Central memory CD4-positive, alpha-beta T cell (primary cell): ENCODE results near the gene CCSAP.

Source experiments
- DNase-seq: peaks from one replicate; pipeline ENCODE4 v3.0.0; 2022

Gene CCSAP

GRCh38 chr1:229364207-229365065, 21.6 kb upstream of the CCSAP start:
- no peak for DNase-seq

DNA sequence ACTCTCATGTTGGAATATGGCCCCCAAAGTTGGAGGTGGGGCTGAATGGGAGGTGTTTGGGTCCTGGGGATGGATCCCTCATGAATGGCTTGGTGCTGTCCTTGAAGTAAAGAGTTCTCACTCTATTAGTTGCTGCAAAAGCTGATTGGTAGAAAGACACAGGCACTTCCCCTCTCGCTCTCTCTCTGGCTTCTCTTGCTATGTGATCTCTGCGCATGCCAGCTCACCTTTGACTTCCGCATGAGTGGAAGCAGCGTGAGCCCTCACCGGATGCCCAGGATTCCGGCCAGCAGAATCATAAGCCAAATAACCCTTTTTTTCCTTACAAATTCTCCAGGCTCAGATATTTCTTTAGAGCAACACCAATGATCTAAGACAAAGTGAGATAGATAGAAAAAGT, 20.9 kb upstream of the CCSAP start:
- DNase-seq, result no peak

GRCh38 chr1:229360420-229360819, 17.6 kb upstream of the CCSAP start:
- no peak for DNase-seq

GRCh38 chr1:229355661-229356060, 12.8 kb upstream of the CCSAP start:
- no peak for DNase-seq

DNA sequence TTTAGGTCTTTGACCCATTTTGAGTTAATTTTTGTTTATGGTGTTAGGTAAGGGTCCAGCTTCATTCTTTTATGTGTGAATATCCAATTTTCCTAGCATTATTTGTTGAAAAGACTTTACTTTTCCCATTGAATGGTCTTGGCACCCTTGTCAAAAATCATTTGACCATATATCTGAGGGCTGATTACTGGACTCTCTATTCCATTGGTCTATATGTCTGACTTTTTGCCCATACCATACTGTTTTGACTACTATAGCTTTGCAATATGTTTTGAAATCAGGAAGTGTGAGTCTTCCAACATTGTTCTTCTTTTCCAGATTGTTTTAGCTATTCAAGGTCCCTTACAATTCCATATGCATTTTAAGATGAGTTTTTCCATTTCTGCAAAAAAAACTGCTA, 11.4 kb upstream of the CCSAP start:
- no peak for DNase-seq

DNA sequence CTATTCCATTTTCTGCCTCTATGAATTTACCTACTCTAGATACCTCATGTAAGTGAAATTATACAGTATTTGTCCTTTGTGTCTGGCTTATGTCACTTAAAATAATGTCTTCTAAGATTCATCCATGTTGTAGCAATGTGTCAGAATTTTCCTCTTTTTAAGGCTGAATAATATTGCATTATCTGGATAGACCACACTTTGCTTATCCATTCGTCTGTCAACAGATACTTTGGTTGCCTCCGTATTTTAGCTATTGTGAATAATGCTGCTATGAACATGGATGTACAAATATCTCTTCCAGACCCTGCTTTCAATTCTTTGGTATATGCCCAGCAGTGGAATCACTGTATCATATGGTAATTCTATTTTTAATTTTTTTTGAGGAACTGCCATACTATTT, 10.1 kb upstream of the CCSAP start:
- DNase-seq, result no peak

- no peak for DNase-seq
These were observed 6.9 kb upstream of the CCSAP start for GRCh38 chr1:229349463-229350385.

GRCh38 chr1:229347528-229347927, 4.7 kb upstream of the CCSAP start:
- DNase-seq, result no peak

- DNase-seq, result no peak
These were observed 2.3 kb upstream of the CCSAP start for GRCh38 chr1:229344937-229345684.

GRCh38 chr1:229344139-229344538, 1.3 kb upstream of the CCSAP start:
- DNase-seq, result no peak

DNA sequence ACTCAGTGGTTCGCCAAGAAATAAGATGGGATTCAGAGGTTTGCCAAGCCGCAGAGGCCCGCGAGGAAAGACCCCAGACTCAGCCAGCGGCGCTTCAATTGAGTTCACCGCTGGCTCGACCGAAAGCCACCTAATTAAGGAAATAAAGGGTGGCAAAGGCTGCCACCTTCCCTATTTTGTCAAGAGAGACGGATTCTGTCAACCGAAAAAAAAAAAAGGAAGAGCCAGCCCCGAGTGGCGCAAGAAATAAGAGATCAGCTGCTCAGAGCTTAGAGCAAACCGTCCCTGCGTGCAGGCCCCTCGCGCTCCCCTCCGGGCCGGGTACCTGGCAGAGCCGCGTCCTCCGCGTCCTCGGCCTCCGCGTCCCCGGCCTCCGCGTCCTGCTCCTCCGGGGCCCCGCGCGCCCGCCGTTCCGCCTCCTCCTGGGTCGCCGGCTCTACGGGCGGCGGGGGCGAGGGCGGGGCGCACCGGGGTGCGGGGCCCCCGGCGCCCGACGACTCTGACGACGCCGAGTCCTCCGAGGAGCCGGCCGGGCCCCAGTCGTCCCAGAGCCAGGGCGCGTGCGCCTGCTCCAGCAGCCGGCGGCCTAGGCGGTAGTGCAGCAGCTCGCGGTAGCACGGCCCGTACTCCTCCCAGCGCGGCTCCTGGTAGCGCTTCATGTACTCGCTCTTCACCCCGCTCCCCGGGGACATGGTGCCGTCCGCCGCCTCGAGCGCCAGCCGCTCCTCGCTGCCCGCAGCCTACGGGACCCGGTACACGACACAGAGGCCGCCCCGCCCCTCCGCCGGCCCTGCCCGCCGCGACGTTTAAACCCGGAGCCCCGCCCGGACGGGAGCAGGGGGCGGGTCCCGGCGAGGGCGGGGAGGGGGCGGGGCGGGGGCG, 832 bp downstream of the CCSAP start:
- DNase-seq, result peak; percentile 83

GRCh38 chr1:229340496-229340895, 2.4 kb downstream of the CCSAP start:
- DNase-seq, result no peak

GRCh38 chr1:229339520-229339919, 3.3 kb downstream of the CCSAP start:
- no peak for DNase-seq

DNA sequence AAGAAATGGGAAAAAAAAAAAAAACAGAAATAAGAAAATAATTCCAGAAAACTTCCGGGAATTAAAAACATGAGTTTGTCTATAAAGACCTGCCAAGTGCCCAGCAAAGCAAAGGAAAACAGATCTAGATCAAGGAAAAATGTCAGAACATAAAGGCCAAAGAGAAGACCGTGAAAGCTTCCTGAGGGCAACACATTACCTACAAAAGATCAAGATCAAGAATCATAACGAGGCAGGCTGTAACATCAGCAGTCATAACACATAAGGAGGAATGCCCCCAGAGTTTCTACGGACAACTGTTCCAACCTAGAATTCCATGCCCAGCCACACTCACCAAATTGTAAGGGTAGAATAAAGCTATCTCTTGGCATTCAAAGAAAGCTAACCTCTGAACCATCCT, 3.8 kb downstream of the CCSAP start:
- no peak for DNase-seq

DNA sequence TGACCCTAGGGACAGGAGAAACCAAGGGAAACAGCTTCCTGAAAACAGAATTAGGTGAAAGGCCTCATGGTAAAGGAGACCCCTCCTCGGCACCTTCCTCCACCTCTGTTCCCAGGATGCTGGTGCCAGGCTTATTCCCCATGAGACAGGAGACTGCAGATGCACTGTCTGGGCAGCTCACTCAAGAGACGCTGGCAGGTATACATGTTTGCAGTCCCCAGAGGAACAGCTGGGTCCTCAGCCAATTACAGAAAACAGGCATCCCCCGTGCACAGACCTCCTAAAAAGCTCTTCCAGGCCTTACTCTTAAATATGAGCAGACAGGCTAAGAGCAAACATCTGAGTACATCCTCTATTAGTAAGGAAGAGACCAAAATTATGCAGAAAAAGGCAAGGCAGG, 6.5 kb downstream of the CCSAP start:
- DNase-seq, result no peak

GRCh38 chr1:229334716-229335115, 8.1 kb downstream of the CCSAP start:
- DNase-seq, result no peak

DNA sequence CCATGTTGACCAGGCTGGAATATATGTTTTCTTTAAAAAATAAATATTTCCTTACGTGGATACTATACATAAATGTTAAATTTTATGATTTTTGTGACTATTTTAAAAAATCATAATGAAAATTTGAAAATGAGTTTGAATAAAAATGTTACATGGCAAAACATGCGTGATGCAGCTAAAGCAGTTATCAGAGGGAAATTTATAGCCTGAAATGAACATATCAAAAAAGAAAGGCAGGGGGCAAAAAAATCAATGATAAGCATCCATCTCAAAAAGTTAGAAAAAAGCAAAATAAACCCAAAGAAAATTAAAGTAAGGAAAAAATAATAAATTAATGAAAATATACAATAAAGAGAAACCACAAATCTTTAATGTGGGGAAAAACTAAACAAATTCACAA, 8.6 kb downstream of the CCSAP start:
- DNase-seq, result no peak

DNA sequence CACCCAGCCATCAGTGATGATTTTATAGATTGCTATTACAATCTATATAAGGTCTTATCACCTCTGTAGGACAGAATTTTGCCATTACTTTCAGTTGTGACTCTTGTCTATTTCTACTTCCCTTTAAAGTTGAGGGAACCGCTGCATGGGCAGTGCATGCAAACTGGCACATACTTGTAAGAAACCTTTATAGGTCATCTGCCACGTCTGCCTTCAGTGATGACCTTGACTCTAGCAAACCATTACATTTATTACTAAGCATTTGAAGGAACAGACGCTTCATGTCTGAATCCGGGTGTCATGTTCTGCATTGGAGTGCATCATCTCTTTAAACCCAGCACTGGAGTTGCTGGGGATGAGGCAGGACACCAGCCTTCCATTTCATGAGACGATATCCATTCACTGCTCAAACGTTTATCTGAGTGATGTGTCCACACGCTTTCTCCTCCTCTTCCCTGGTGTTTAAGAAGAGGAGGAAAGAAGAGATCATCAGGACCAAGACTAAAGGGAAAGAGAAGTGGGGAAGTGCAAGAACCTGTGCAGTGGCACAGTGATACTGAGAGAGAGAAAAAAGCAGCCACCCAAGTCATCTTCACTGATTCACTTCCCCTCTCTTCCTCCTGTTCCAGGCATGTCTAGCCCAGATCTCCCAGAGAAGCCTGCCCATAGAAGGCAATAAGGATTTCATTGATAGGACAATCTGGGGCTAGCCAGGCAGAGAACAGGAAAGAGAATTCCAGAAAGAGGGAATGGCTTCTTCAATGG, 14.1 kb downstream of the CCSAP start:
- no peak for DNase-seq

GRCh38 chr1:229327765-229328164, 15.1 kb downstream of the CCSAP start:
- DNase-seq, result peak; percentile 74

DNA sequence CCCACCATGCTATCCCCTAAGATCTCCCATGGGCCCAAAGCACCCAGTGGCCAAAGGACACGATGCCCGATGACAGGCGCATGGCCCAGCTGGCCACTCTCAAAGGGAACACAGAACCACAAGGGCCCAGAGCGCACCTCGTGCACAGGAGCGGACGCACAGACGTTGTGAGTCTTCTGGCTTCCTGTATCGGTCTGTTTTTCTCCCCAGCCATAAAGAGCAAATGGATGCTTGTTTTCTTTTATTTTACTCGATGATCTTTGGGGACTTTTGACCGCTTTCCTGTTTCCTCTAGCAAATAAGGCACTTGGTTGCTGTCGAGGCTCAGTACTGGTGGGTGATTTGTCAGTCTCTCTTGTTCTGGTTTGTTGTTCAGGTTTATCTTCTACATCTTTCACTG, 16.2 kb downstream of the CCSAP start:
- DNase-seq, result peak; percentile 48

DNA sequence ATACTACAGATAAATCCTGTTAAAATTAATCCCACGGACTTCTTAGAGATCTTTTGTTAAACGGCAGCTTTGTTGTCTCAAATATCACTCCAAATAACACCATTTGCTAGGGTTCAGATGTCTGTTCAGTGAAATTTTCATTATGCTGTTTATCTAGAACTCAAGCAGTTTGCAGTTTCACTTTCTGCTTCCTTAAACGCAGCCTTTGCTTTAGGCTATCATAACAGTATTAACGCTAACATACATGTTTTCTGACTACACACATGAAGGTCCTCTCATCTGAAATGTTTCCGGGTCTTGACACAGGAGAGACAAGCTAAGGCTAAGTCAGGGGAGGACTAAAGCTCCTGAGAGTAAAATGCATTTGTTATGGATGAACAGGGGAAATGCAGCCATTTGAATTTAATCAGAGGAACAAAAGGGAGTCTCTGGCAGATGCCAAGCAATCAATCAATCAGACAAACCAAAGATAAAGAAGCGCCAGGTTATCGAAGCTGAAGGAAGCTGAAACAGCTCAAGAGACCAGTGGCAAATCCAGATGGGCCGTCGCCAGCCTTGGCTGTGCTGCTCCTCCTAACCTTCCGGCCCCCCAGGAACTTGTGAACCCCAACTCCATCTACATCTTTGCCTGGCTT, 16.9 kb downstream of the CCSAP start:
- no peak for DNase-seq
